Spinal cord (tissue), 10 donors: Measurements from ENCODE around the gene KNCN. TPM values are rescaled to one million over a fixed set of nuclear protein-coding genes. Genes with fewer than 3 reads are reported as not detected.
A peak's percentile ranks its signal among the peaks of the same experiment; 100 is the strongest.

ENCODE experiments used
- DNase-seq, 6 donors: peaks; one replicate each; pipeline versions ENCODE4 v3.0.0 to v3.0.0-alpha.2; 2013 to 2015; ENCODE audit warnings: low spot score in 6 of 6, low read depth in 4 of 6
- H3K27ac ChIP-seq: one replicate; pipeline ENCODE4 v1.5.1; 2013; ENCODE audit warnings: low read depth, low read length, control low read depth
- H3K27me3 ChIP-seq: one replicate; pipeline ENCODE4 v1.6.1; 2013; ENCODE audit warnings: low read length; ENCODE audit not compliant: control insufficient read depth, insufficient read depth
- H3K36me3 ChIP-seq: one replicate; pipeline ENCODE4 v1.6.1; 2013; ENCODE audit warnings: low read length; ENCODE audit not compliant: control insufficient read depth, insufficient read depth
- H3K4me1 ChIP-seq: one replicate; pipeline ENCODE4 v1.6.1; 2013; ENCODE audit warnings: low read length; ENCODE audit not compliant: control insufficient read depth, insufficient read depth
- H3K4me3 ChIP-seq: one replicate; pipeline ENCODE4 v1.5.1; 2013; ENCODE audit warnings: low read depth, low read length, control low read depth
- H3K9me3 ChIP-seq: one replicate; pipeline ENCODE4 v1.6.1; 2013; ENCODE audit warnings: low read length; ENCODE audit not compliant: control insufficient read depth, insufficient read depth
- WGBS: methylation state at CpG from one replicate; pipeline ENCODE4 v1.1.5; 2013; ENCODE audit warnings: missing lambda C conversion rate; ENCODE audit not compliant: insufficient coverage; 5-methylcytosine and 5-hydroxymethylcytosine counted together
- polyA plus RNA-seq, 2 donors: library from polyadenylated mRNA; unstranded; fragments of 120-200 nt; gene quantifications; one replicate each; pipeline ENCODE4 v1.2.1, GENCODE V29; 2013; ENCODE audit not compliant: insufficient read length in 2 of 2
- total RNA-seq, 2 donors: library from RNA; depleted of rRNA in 1 of 2; stranded (reverse); fragments of 120-200 nt in 1 of 2; fragments of >200 nt in 1 of 2; gene quantifications; one replicate each; pipeline versions ENCODE4 v1.2.3 to v1.2.4, GENCODE V29; 2013 to 2014
- donor health status: healthy.

The KNCN gene
- total and polyA plus RNA-seq, 4 donors: 0.17 to 1.9 (median 1.1) TPM

GRCh38 chr1:46585312-46585938 is 34.0 kb upstream of the KNCN start:
- H3K27me3 ChIP-seq: no peaks in the 10 kb centered on the region
- WGBS: 40% methylated on average over 6 of the region's 12 CpGs
- DNase-seq: peak in 1 of 6 donors; percentile 85
- peak overlapping the region; percentile 25 for H3K27ac ChIP-seq
- H3K4me1 ChIP-seq: peaks cover 15% of the 10 kb centered on the region
- no peak overlapping the region for H3K4me3 ChIP-seq
- H3K9me3 ChIP-seq: no peaks in the 10 kb centered on the region
- H3K36me3 ChIP-seq: peaks cover 18% of the 10 kb centered on the region

GRCh38 chr1:46583494-46583893 is 32.0 kb upstream of the KNCN start:
- H3K27ac ChIP-seq: no peak overlapping the region
- no peak for DNase-seq
- WGBS: 80% methylated on average over 2 of the region's 5 CpGs
- H3K9me3 ChIP-seq: no peaks in the 10 kb centered on the region
- H3K4me3 ChIP-seq: no peak overlapping the region
- H3K27me3 ChIP-seq: no peaks in the 10 kb centered on the region
- peaks cover 15% of the 10 kb centered on the region for H3K4me1 ChIP-seq
- H3K36me3 ChIP-seq: peaks cover 13% of the 10 kb centered on the region

GRCh38 chr1:46582972-46583371 is 31.5 kb upstream of the KNCN start:
- H3K4me1 ChIP-seq: peaks cover 15% of the 10 kb centered on the region
- no peak overlapping the region for H3K4me3 ChIP-seq
- peaks cover 14% of the 10 kb centered on the region for H3K36me3 ChIP-seq
- no peak overlapping the region for H3K27ac ChIP-seq
- no CpG with 5 or more reads among the region's 7 CpGs for WGBS
- H3K9me3 ChIP-seq: no peaks in the 10 kb centered on the region
- DNase-seq: no peak
- H3K27me3 ChIP-seq: no peaks in the 10 kb centered on the region

GRCh38 chr1:46581681-46582455 is 30.4 kb upstream of the KNCN start:
- Histone ChIP-seq H3K36me3 (peaks cover 16% of the 10 kb centered on the region), H3K27me3 (no peaks in the 10 kb centered on the region), H3K9me3 (no peaks in the 10 kb centered on the region), H3K4me3 (no peak overlapping the region), H3K27ac (no peak overlapping the region), H3K4me1 (peaks cover 15% of the 10 kb centered on the region)
- no peak for DNase-seq
- 83% methylated on average over 2 of the region's 4 CpGs for WGBS

GRCh38 chr1:46580140-46580903 is 28.9 kb upstream of the KNCN start:
- Histone ChIP-seq H3K36me3 (peaks cover 20% of the 10 kb centered on the region), H3K27me3 (peaks cover under 1% of the 10 kb centered on the region), H3K9me3 (no peaks in the 10 kb centered on the region), H3K4me3 (no peak overlapping the region), H3K4me1 (peaks cover 12% of the 10 kb centered on the region), H3K27ac (no peak overlapping the region)
- no peak for DNase-seq
- 100% methylated on average over 3 of the region's 6 CpGs for WGBS

- H3K27me3 ChIP-seq: peaks cover 2% of the 10 kb centered on the region
- H3K4me1 ChIP-seq: peaks cover 6% of the 10 kb centered on the region
- WGBS: 100% methylated on average over 1 of the region's 4 CpGs
- no peak overlapping the region for H3K27ac ChIP-seq
- no peaks in the 10 kb centered on the region for H3K9me3 ChIP-seq
- H3K36me3 ChIP-seq: peaks cover 15% of the 10 kb centered on the region
- no peak for DNase-seq
- H3K4me3 ChIP-seq: no peak overlapping the region
Observed at GRCh38 chr1:46577671-46578070, 26.2 kb upstream of the KNCN start.

- H3K4me3 ChIP-seq: no peak overlapping the region
- no peaks in the 10 kb centered on the region for H3K9me3 ChIP-seq
- no peak for DNase-seq
- H3K4me1 ChIP-seq: peaks cover 6% of the 10 kb centered on the region
- peaks cover 19% of the 10 kb centered on the region for H3K36me3 ChIP-seq
- WGBS: 87% methylated on average over 4 of the region's 6 CpGs
- H3K27me3 ChIP-seq: peaks cover 2% of the 10 kb centered on the region
- H3K27ac ChIP-seq: no peak overlapping the region
Observed at GRCh38 chr1:46576596-46576995, 25.1 kb upstream of the KNCN start.

GRCh38 chr1:46575778-46576177 is 24.3 kb upstream of the KNCN start:
- H3K4me3 ChIP-seq: no peak overlapping the region
- peaks cover 2% of the 10 kb centered on the region for H3K27me3 ChIP-seq
- 60% methylated on average over 1 of the region's 3 CpGs for WGBS
- no peak for DNase-seq
- peaks cover 16% of the 10 kb centered on the region for H3K36me3 ChIP-seq
- peaks cover 6% of the 10 kb centered on the region for H3K4me1 ChIP-seq
- no peak overlapping the region for H3K27ac ChIP-seq
- H3K9me3 ChIP-seq: no peaks in the 10 kb centered on the region

- Histone ChIP-seq H3K4me3 (no peak overlapping the region), H3K4me1 (peaks cover 9% of the 10 kb centered on the region), H3K36me3 (peaks cover 16% of the 10 kb centered on the region), H3K9me3 (no peaks in the 10 kb centered on the region), H3K27ac (no peak overlapping the region), H3K27me3 (peaks cover 2% of the 10 kb centered on the region)
- DNase-seq: peak in 2 of 6 donors; percentile 15 to 76
- WGBS: 54% methylated on average over 8 of the region's 12 CpGs
Observed at GRCh38 chr1:46575300-46575699, 23.9 kb upstream of the KNCN start.
